ENCODE results near the gene VPS25.
"Not testable (repeated sequence)": the region's sequence is repeated elsewhere in the genome, so short reads cannot be mapped to it uniquely, and the experiment has no call there.

The VPS25 gene

GRCh38 chr17:42773290-42774035 is at the start of gene VPS25:
TSS of gene VPS25 (plus strand) at chr17:42773449. CDS start at chr17:42773476, 27 bp downstream.
- H3K27ac ChIP-seq: peak within 1 kb of the TSS; percentile 76
- TF ChIP-seq ZFX (IDR thresholded peaks at IDR 0.05): no peak
- TF ChIP-seq, protein P1, sequence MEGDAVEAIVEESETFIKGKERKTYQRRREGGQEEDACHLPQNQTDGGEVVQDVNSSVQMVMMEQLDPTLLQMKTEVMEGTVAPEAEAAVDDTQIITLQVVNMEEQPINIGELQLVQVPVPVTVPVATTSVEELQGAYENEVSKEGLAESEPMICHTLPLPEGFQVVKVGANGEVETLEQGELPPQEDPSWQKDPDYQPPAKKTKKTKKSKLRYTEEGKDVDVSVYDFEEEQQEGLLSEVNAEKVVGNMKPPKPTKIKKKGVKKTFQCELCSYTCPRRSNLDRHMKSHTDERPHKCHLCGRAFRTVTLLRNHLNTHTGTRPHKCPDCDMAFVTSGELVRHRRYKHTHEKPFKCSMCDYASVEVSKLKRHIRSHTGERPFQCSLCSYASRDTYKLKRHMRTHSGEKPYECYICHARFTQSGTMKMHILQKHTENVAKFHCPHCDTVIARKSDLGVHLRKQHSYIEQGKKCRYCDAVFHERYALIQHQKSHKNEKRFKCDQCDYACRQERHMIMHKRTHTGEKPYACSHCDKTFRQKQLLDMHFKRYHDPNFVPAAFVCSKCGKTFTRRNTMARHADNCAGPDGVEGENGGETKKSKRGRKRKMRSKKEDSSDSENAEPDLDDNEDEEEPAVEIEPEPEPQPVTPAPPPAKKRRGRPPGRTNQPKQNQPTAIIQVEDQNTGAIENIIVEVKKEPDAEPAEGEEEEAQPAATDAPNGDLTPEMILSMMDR (conservative IDR thresholded peaks at IDR 0.05): no peak

DNA sequence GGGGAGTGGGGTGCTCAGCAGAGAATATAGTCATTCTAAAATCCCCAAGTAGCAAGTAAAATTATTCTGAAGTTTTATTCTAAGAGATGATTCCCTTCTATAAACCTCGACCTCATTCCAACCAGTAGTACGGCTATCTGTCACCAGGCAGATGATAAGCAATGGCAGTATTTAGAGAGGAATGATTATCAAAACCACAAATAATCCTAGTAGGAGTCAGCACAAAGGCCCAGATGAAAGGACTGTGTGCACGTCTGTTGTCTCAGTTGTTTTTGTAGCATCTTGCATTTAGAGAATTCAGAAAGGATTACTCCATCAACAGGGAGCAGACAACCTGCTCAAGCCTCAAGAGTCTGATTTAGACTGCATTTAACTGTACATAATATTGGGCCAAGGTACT is 49.6 kb upstream of the VPS25 start:
- no peak for TF ChIP-seq ZFX (IDR thresholded peaks at IDR 0.05)
- TF ChIP-seq, protein P1 (conservative IDR thresholded peaks at IDR 0.05): no peak
- no peak overlapping the region for H3K27ac ChIP-seq

- H3K27ac ChIP-seq: no peak overlapping the region
- TF ChIP-seq, protein P1 (conservative IDR thresholded peaks at IDR 0.05): no peak
- TF ChIP-seq ZFX (IDR thresholded peaks at IDR 0.05): no peak
Measured at GRCh38 chr17:42725143-42725542, 48.1 kb upstream of the VPS25 start.

DNA sequence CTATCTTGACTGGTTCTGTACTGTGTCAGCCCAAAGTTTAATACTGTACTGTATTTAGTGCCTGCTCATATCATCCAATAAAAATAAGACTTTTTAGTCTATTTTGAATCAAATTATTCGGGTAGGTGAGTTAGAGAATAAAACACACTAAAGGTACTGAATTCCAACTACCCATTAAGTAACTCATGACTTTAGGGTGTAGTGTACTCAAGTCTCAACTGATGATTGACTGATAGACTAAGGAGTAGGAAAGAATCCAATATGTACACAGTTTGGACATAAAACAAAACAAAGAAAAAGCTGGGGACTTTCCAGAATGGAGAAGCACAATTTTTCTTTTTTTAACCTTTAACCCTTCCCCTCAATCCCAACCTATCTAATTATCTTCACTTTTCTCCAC is 32.5 kb upstream of the VPS25 start:
- TF ChIP-seq, protein P1 (conservative IDR thresholded peaks at IDR 0.05): no peak
- no peak for TF ChIP-seq ZFX (IDR thresholded peaks at IDR 0.05)
- H3K27ac ChIP-seq: no peak overlapping the region; the same call in 1 of the 2 replicates

DNA sequence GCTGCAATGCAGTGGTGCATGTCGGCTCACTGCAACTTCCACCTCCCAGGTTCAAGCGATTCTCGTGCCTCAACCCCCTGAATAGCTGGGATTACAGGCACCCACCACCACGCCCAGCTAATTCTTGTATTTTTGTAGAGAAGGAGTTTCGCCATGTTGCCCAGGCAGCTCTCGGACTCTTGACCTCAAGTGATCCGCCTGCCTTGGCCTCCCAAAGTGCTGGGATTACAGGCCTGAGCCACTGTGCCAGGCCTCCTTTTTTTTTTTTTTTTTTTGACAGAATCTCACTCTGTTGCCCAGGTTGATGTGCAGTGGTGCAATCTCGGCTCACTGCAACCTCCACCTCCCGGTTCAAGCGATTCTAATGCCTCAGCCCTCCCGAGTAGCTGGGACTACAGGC is 30.3 kb upstream of the VPS25 start:
- not testable (repeated sequence) for H3K27ac ChIP-seq

- TF ChIP-seq, protein P1 (conservative IDR thresholded peaks at IDR 0.05): no peak
- TF ChIP-seq ZFX (IDR thresholded peaks at IDR 0.05): no peak
Measured at GRCh38 chr17:42743595-42744282, 29.5 kb upstream of the VPS25 start.

DNA sequence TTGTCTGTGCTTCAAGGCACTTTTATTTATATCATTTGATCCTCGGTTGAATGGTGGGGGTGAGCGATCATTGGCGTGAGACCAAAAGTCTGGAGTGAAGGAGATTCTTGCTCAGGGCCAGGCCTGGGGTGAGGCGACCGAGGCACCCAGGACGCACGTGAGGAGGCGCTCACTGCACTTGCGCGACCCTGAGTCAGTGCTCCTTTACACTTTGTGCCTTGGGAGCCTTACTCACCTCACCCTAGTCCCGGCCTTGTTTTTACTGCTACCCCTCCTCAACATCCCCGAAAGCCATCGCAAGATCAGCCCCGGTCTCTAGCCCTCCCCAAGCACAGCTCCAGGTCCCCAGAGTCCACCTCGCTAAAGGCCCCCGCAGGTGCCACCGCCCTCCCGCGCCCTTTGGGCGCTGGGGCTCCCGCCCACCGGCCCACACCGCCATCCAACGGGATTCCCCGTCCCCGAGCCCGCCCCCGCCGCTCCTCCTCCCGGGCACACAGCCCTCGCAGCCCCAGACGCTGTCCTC is 28.9 kb upstream of the VPS25 start:
- H3K27ac ChIP-seq: peak overlapping the region; percentile 87
- TF ChIP-seq, protein P1 (conservative IDR thresholded peaks at IDR 0.05): no peak
- TF ChIP-seq ZFX (IDR thresholded peaks at IDR 0.05): no peak

More at GRCh38 chr17:42743595-42744282, 29.5 kb upstream of the VPS25 start:
- peak overlapping the region; percentile 87 for H3K27ac ChIP-seq
